Fibroblast of the aortic adventitia (primary cell): ENCODE results near the gene PRSS37. TPM values are rescaled to one million over a fixed set of nuclear protein-coding genes. Genes with fewer than 3 reads are reported as not detected.

Source experiments
- DNase-seq: peaks from one replicate; pipeline ENCODE4 v3.0.0-alpha.2; 2010; ENCODE audit warnings: low read depth
- H3K4me3 ChIP-seq: 2 replicates; pipeline ENCODE4 v1.5.1; 2011; ENCODE audit warnings: low read depth, mild to moderate bottlenecking, control low read depth, low read length, moderate library complexity
- total RNA-seq: library from RNA; depleted of rRNA; stranded (reverse); fragments of >200 nt; gene quantifications from 2 replicates; pipeline ENCODE4 v1.2.3, GENCODE V29; 2012; ENCODE audit warnings: low replicate concordance
- TF ChIP-seq, protein P1 (sequence below): IDR thresholded peaks from 2 replicates; pipeline ENCODE4 v1.5.1; 2011; ENCODE audit warnings: mild to moderate bottlenecking, low read length, control low read depth, inconsistent platforms; ENCODE audit not compliant: insufficient read depth

PRSS37 gene, protein sequence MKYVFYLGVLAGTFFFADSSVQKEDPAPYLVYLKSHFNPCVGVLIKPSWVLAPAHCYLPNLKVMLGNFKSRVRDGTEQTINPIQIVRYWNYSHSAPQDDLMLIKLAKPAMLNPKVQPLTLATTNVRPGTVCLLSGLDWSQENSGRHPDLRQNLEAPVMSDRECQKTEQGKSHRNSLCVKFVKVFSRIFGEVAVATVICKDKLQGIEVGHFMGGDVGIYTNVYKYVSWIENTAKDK
- total RNA-seq, result not detected in 2 replicates

DNA sequence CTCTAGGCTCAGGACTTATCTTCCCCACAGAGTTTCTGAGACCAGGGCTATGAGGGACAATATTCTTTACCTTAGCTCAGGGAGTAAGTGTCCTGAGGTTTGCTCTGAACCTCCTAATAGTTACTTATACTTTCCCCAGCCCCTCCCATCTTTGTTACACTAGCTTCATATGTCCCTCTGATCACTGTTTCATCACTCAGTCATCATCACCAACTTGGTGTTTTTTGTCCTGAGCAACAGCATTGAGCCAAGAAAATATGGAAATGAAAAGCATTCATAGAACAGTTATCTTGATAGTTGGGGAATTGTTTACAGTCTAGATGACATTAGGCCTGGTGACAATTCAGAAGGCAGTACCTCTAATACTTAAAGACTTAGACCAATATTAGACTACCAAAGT lies at the start of gene PRSS37:
Gene PRSS37, minus strand, starts transcription at position 101 of the 400 bp plus-strand sequence. CDS start 436 bp downstream, outside the sequence.
- no peak for DNase-seq
- TF ChIP-seq, protein P1, sequence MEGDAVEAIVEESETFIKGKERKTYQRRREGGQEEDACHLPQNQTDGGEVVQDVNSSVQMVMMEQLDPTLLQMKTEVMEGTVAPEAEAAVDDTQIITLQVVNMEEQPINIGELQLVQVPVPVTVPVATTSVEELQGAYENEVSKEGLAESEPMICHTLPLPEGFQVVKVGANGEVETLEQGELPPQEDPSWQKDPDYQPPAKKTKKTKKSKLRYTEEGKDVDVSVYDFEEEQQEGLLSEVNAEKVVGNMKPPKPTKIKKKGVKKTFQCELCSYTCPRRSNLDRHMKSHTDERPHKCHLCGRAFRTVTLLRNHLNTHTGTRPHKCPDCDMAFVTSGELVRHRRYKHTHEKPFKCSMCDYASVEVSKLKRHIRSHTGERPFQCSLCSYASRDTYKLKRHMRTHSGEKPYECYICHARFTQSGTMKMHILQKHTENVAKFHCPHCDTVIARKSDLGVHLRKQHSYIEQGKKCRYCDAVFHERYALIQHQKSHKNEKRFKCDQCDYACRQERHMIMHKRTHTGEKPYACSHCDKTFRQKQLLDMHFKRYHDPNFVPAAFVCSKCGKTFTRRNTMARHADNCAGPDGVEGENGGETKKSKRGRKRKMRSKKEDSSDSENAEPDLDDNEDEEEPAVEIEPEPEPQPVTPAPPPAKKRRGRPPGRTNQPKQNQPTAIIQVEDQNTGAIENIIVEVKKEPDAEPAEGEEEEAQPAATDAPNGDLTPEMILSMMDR, result no peak
- no peak within 1 kb of the TSS for H3K4me3 ChIP-seq

DNA sequence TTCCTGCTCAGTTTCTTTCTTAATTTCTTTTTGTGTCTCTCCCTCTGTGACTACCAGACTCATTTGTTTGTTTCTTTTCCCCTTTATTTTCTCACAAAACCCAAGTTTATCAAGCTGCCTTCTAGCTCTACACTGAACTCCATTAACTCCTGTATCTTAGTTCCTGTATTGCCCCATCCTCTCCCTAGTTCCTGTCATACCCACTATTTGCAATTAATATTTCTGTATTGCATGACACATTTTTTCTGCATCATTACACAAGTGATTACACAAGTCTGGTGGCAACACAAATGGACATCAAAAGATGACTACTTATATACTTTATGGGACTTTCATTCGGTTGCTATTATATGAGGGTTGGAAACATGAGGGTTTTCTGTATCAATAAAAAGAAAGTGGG lies 48.0 kb upstream of the PRSS37 start:
- H3K4me3 ChIP-seq, result no peak overlapping the region
- DNase-seq, result no peak
- TF ChIP-seq, protein P1, result no peak

DNA sequence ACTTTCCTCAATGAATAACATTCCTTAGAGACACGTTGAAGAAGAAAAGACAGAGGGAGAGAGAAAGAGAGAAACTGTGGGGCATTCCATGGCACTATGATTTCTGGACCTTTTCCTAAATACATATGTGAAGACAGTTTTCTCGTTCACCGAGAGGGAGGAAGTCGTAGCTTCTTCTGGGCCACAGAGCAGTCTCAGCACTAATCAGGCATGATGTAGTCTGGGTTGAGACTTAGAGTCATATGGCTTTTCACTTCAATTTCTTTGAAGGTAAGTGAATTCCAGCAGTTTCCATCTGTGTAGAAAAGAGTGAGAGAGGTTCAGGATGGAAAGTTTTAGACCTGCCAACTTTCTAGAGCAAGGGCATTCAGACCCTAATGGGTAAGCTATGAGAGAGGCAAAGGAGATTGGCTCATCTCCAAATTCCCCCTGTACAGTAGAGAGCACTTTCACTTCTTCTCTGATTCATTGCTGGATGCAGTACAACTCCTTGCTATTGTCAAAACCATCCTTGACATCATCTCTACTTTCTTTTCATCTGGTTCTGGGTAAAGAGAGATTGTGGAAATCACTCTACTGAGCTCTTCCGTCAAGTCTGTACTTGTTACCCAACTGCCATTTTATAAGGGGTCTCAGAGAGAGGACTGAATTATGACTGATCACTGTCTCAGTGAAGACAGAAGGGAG lies 43.4 kb upstream of the PRSS37 start:
- DNase-seq, result no peak
- TF ChIP-seq, protein P1, result no peak
- H3K4me3 ChIP-seq, result no peak overlapping the region

DNA sequence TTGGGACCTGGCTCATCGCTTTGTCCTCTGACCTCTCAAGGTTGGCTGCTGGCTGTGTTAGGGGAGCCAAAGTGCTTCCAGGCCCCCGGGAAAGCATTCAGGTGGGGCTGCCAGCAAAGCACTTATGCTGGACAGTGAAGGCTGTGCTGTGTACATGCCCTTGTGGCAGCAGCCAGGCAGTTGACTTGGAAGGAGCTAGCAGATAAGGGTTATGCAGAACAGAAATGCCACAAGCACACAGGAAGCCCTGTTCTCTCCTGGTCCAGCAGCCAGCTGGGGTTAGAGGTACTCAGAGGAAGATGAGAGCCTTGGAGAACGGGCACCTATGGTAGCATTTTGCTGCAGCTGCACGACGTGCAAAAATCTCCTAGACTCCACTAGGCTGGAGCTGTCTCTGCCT lies 39.7 kb upstream of the PRSS37 start:
- no peak overlapping the region for H3K4me3 ChIP-seq
- TF ChIP-seq, protein P1, result no peak
- DNase-seq, result no peak

DNA sequence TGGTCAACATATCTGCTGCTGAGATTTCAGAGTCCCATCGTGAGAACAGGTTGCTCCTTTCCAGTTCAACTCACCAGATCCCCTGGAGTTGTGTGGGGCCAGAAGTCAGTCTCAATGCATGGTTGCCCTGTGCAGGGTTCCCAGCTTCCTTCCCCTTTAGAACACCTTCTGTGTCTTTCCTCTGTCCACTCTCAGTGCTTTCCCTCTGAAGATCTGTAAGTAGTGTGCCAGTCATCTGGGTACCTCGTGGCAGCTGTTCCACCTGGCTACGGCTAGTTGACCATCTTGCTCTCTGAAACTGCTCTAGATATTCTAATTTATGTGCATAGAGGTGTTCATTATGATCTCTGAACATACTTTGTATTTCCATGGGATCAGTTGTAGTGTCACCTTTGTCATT lies 36.1 kb upstream of the PRSS37 start:
- TF ChIP-seq, protein P1, result no peak
- H3K4me3 ChIP-seq, result no peak overlapping the region
- no peak for DNase-seq

DNA sequence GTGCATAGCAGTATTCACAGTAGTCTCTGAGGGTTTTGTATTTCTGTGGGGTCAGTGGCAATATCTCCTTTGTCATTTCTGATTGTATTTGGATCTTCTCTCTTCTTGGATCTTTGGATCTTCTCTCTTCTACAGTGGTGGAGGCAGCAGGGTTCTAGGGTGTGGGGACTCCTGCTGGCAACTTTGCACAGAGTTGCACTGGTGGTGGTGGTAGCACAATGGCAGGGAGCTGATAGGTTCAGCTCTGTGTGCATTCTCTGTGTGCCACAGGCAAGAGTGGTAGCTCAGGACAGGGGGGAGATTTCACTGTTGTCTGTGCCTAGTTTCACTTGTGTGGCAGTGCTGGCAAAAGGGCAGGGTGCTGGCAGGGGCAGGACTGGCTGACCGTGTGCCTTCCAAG lies 35.1 kb upstream of the PRSS37 start:
- H3K4me3 ChIP-seq, result no peak overlapping the region
- no peak for DNase-seq
- TF ChIP-seq, protein P1, result no peak
